ENCODE data around the gene SLC9A7.

DNA sequence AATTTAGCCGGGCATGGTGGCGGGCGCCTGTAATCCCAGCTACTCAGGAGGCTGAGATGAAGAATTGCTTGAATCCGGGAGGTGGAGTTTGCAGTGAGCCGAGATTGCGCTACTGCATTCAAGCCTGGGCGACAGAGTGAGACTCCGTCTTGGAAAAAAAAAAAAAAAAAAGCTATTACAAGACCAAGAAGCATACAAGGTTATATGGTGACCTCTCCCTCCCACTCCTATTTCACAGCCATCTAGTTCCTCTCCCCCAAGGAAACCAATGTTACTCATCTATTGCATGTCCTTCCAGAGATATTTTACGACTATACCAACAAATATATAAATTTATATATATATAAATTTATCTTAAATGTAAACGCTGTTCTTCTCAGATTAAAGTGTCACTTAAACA, 3.2 kb downstream of the SLC9A7 start:
- TF ChIP-seq CTCF (IDR thresholded peaks at IDR 0.05), result no peak
- no peak for TF ChIP-seq POLR2A (IDR thresholded peaks at IDR 0.05)

All from adrenal gland (tissue), 5 donors.